ENCODE results near the gene NOP14.

DNA sequence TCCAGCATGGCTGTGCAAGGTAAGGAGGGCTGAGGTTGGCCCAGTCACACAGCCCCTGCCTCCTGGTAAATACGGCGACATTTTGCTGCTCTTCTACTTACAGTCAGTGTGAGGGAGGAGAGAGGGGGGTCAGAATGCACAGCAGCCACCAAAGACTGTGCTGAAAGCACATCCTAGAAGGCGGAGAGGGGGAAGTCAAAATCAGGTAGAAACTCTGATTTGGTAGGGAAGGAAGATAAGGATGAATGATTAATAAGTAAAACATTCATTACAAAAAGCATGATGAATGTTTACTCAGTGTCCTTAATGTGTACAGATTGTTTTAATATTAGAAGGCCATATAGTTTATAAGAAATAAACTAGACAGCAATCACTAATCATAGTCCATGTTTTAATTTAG lies 62.0 kb downstream of the NOP14 start:
- TF ChIP-seq POLR2AphosphoS5 (IDR thresholded peaks at IDR 0.05; ENCODE audit: insufficient read depth, low read depth, low read length) (no peak), CTCF (IDR thresholded peaks at IDR 0.05; ENCODE audit: extremely low read depth in 1 of 2, insufficient read depth in 1 of 2, low read depth in 1 of 2, low read length in 2 of 2) (no peak), POLR2A (IDR thresholded peaks at IDR 0.05; ENCODE audit: low read depth, low read length) (no peak), FOS (IDR thresholded peaks at IDR 0.05; ENCODE audit: borderline replicate concordance, insufficient read depth, low read length) (no peak), EZH2 (IDR thresholded peaks at IDR 0.05; ENCODE audit: borderline replicate concordance, low read depth, low read length, severe bottlenecking) (no peak), MYC (IDR thresholded peaks at IDR 0.05; ENCODE audit: low read depth, low read length) (no peak)

Measured in endothelial cell of umbilical vein (primary cell).